Activated T-helper 1 cell treated with anti-CD3 and anti-CD28 coated beads, Interleukin-12 subunit alpha, Interleukin-12 subunit beta, Interleukin-2, Interleukin-4 antibody, amounts not matched to agents 30 ng/mL and 10 ng/mL and 1 ng/mL, durations not matched to agents 14 hours and 24 hours and 36 hours (primary cell): Measurements from ENCODE around the gene CRYL1. TPM values are rescaled to one million over a fixed set of nuclear protein-coding genes. Genes with fewer than 3 reads are reported as not detected.

Source experiments
- DNase-seq: peaks from one replicate; pipeline ENCODE4 v3.0.0; 2021; ENCODE audit warnings: low spot score
- H3K27ac Mint-ChIP-seq: one replicate; pipeline ENCODE4 v1.8.0; 2021; ENCODE audit warnings: mild to moderate bottlenecking, mixed read lengths
- H3K27me3 Mint-ChIP-seq: one replicate; pipeline ENCODE4 v1.8.0; 2022; ENCODE audit warnings: mild to moderate bottlenecking, moderate library complexity, mixed read lengths; ENCODE audit not compliant: insufficient read depth
- H3K36me3 Mint-ChIP-seq: one replicate; pipeline ENCODE4 v1.8.0; 2021; ENCODE audit warnings: low read depth, mixed read lengths
- H3K4me1 Mint-ChIP-seq: one replicate; pipeline ENCODE4 v1.8.0; 2021; ENCODE audit warnings: low read depth, mixed read lengths
- H3K4me3 Mint-ChIP-seq: one replicate; pipeline ENCODE4 v1.8.0; 2021; ENCODE audit warnings: mild to moderate bottlenecking, moderate library complexity, mixed read lengths
- H3K9me3 Mint-ChIP-seq: one replicate; pipeline ENCODE4 v1.8.0; 2021; ENCODE audit warnings: mixed read lengths
- intact Hi-C: fragments of 100-400 bp; cut with micrococcal nuclease; formaldehyde crosslinking; loops from one replicate; pipeline ENCODE4 v1.15.1; 2024
- total RNA-seq: library from RNA; stranded (reverse); gene quantifications from 2 replicates; pipeline ENCODE4 v1.2.3, GENCODE V29; 2022

CRYL1 gene
- total RNA-seq, 1 donor from 2014 or later: 5.6 TPM

DNA sequence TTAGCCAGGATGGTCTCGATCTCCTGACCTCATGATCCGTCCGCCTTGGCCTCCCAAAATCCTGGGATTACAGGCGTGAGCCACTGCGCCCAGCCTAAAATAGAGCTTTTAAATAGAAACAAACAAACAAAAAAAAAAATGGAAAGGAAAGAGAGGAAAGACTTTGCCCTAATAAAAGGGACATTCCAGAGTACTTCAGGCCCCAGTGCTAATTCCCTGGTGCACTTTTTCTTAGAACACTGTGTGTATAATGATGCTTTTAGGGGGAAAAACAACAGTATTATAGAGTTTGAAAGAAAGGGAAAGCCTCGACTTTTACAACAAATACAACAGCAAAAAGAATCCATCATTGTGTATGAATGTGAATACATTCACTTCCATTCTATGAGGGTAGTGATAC, 104.7 kb downstream of the CRYL1 start:
- Mint-ChIP-seq H3K27ac (peak overlapping the region; percentile 21), H3K4me3 (peak overlapping the region; percentile 51), H3K9me3 (peaks cover 17% of the 10 kb centered on the region), H3K36me3 (peaks cover 18% of the 10 kb centered on the region), H3K4me1 (peaks cover 68% of the 10 kb centered on the region), H3K27me3 (peaks cover 4% of the 10 kb centered on the region)
- intact Hi-C loops: loop anchor here (1.0 to 5.0 kb wide), 3 partner anchors 9 to 1036 kb away; partner anchors contain the start of genes IFT88 and ZDHHC20
- no peak for DNase-seq

DNA sequence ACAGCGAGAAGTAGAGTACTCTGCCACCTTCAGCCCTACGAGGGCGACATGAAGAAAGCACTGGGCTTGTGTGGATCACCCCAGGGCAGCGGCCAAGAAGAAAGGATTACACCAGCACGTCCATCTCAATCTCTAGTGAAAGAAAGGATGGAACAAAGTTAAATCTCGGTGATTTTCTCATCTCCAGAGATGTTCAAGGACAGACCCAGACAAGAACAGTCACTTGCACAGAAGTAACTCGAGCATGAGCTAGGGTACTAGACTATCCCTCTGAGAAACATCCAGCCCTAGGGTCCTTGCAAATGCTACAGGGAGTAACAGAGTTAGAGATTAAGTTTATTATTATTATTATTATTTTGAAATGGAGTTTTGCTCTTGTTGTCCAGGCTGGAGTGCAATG, 106.7 kb downstream of the CRYL1 start:
- H3K4me3 Mint-ChIP-seq: no peak overlapping the region
- intact Hi-C loops: loop anchor here (1.0 to 10.0 kb wide), 9 partner anchors 10 to 459 kb away; partner anchors contain the start of genes EEF1AKMT1 and IL17D
- no peak for DNase-seq
- peaks cover 57% of the 10 kb centered on the region for H3K4me1 Mint-ChIP-seq
- peak overlapping the region; percentile 42 for H3K27ac Mint-ChIP-seq
- H3K9me3 Mint-ChIP-seq: peaks cover 17% of the 10 kb centered on the region
- peaks cover 2% of the 10 kb centered on the region for H3K27me3 Mint-ChIP-seq
- H3K36me3 Mint-ChIP-seq: peaks cover 18% of the 10 kb centered on the region

DNA sequence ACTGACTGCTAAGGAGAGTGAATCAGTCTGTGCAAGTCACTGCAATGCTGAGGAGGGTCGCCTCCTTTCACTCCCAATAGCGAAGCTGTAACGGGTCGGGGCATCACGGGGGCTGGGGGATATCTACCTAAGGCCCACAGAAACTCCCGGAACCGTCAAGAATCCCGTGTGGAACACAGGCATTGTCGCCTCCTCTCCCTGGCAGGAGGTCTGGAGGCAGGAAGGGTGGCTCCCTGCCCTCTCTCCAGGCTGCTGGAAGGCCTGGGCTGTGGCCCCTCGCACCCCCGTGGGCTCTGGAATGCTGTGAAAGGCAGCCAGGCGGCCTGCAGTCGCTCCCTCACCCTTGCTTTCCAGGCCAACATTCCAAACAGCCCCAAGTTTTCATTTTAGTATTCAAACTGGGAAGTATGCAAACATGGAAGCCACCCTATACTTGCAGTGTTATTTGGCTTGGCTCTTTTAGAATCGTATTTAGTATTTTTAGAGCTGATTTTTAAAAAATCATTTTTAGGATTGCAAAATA, 109.4 kb downstream of the CRYL1 start:
- intact Hi-C loops: loop anchor here (10.0 kb wide), 1 partner anchor 289 kb away; the partner anchor contains the start of gene IL17D
- Mint-ChIP-seq H3K4me1 (peaks cover 59% of the 10 kb centered on the region), H3K27me3 (peaks cover 2% of the 10 kb centered on the region), H3K9me3 (peaks cover 20% of the 10 kb centered on the region), H3K36me3 (peaks cover 21% of the 10 kb centered on the region), H3K27ac (no peak overlapping the region), H3K4me3 (no peak overlapping the region)
- no peak for DNase-seq

DNA sequence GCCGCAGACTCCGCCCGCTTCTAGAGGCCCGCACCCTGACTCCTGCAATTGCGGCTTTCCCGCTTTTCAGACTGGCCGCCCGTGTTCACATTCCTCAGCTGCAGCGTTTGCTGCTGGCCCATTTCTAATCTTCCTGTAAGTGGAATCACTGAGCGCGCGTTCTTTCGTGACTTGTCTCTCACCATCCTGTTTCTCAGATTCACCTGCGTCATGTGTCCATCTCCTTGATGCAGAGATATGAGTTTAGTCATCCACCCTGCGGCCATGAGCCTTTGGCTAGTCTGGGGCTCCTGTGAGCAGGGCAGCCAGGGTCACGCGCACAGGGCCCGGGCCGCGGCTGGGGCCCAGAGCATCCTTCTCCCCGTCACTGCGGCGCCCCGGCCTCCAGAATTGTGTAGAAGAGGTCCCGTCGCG, 110.0 kb downstream of the CRYL1 start:
- intact Hi-C loops: loop anchor here (10.0 kb wide), 1 partner anchor 289 kb away; the partner anchor contains the start of gene IL17D
- Mint-ChIP-seq H3K36me3 (peaks cover 21% of the 10 kb centered on the region), H3K27me3 (peaks cover 2% of the 10 kb centered on the region), H3K4me1 (peaks cover 58% of the 10 kb centered on the region), H3K9me3 (peaks cover 20% of the 10 kb centered on the region), H3K4me3 (no peak overlapping the region), H3K27ac (no peak overlapping the region)
- no peak for DNase-seq

DNA sequence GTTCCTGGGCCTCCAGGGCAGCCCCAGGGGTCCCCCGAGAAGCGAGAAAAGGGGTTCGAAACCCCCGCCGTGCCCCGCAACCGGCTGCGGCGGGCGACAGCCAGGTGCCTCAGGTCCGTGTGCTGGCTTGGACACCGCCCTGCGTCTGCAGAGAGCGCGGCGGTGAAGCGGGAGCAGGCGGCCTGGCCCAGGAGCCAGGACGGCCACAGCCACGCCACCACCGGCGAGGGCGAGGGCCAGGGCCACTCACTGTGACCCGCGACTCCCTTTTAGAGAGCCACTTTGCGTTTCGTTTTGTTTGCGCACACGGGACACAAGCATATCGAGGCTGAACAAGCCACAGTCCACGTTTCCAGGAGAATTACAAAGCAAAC, 110.4 kb downstream of the CRYL1 start:
- no peak for DNase-seq
- Mint-ChIP-seq H3K4me3 (no peak overlapping the region), H3K36me3 (peaks cover 24% of the 10 kb centered on the region), H3K4me1 (peaks cover 54% of the 10 kb centered on the region), H3K27me3 (peaks cover 2% of the 10 kb centered on the region), H3K27ac (no peak overlapping the region), H3K9me3 (peaks cover 23% of the 10 kb centered on the region)
- intact Hi-C loops: loop anchor here (10.0 kb wide), 1 partner anchor 290 kb away; the partner anchor contains the start of gene IL17D

DNA sequence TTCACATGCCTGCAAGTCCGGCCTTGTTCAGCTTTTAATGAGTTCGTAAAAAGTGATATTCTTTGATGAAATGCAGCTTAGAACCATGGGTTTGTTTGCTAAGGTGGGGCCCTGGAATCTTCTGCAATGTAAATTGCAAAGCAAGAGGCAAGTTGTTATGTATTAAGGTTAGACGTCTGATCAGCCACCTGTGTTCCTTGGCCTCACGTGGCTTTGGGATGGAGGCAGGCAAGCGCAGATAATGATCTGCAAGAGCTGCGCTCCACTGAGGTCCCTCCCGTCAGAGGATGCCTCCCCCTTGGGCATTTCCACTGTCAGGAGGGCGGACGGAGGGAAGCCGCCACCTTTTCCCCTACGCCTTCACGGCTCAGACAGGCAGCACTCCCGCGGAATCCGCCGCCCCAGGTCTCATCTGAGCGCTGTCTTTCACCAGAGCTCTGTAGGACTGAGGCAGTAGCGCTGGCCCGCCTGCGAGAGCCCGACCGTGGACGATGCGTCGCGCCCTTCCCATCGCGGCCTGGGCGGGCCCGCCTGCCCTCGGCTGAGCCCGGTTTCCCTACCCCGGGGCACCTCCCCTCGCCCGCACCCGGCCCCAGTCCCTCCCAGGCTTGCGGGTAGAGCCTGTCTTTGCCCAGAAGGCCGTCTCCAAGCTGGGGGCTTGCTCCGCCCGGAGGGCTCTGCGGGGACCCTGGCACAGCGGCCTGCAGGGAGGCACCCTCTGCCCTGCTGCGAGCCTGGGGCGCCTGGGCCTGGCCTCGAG, 110.9 kb downstream of the CRYL1 start:
- peaks cover 24% of the 10 kb centered on the region for H3K36me3 Mint-ChIP-seq

DNA sequence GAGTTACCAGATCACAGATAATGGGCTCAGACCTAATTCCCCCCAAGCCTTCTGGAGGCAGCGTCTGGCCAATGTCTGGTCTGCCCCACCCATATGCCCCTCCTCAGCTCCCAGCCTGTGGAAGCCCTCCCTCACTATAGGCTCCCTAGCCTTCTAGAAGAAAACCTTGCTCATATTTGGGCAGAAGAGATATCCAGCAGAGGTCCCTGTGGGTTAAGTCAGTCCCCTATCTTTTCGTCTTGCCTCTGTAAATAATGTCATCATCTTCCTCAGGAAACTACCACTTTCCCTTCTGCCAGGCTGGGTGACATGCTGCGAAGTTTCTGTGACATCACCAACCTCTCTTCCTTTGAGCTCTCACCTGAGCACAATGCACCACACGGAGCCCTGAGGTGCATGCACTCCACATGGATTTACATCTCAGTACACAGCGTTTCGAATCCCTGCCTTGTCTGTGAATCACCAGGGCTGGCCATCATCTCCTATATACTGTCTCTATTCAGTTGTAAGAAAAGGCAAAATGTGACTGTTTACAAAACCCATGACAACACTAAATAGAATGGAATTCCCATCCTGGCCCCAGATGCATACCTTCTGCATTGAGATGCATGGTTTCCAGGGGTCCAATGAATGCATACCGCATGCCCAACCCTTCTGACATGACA, 112.8 kb downstream of the CRYL1 start:
- peaks cover 2% of the 10 kb centered on the region for H3K27me3 Mint-ChIP-seq
- H3K27ac Mint-ChIP-seq: peak overlapping the region; percentile 21
- peaks cover 12% of the 10 kb centered on the region for H3K9me3 Mint-ChIP-seq
- intact Hi-C loops: loop anchor here (1.0 to 10.0 kb wide), 2 partner anchors 7 to 292 kb away; partner anchors contain the start of gene IL17D
- H3K36me3 Mint-ChIP-seq: peaks cover 13% of the 10 kb centered on the region
- peak overlapping the region; percentile 24 for H3K4me3 Mint-ChIP-seq
- H3K4me1 Mint-ChIP-seq: peaks cover 31% of the 10 kb centered on the region
- DNase-seq: no peak

More for the DNA sequence above, 110.9 kb downstream of the CRYL1 start:
- DNase-seq: no peak
- no peak overlapping the region for H3K4me3 Mint-ChIP-seq
- H3K27me3 Mint-ChIP-seq: peaks cover 2% of the 10 kb centered on the region
- peaks cover 24% of the 10 kb centered on the region for H3K9me3 Mint-ChIP-seq
- intact Hi-C loops: loop anchor here (10.0 kb wide), 1 partner anchor 290 kb away; the partner anchor contains the start of gene IL17D
- peaks cover 48% of the 10 kb centered on the region for H3K4me1 Mint-ChIP-seq
- H3K27ac Mint-ChIP-seq: no peak overlapping the region

DNA sequence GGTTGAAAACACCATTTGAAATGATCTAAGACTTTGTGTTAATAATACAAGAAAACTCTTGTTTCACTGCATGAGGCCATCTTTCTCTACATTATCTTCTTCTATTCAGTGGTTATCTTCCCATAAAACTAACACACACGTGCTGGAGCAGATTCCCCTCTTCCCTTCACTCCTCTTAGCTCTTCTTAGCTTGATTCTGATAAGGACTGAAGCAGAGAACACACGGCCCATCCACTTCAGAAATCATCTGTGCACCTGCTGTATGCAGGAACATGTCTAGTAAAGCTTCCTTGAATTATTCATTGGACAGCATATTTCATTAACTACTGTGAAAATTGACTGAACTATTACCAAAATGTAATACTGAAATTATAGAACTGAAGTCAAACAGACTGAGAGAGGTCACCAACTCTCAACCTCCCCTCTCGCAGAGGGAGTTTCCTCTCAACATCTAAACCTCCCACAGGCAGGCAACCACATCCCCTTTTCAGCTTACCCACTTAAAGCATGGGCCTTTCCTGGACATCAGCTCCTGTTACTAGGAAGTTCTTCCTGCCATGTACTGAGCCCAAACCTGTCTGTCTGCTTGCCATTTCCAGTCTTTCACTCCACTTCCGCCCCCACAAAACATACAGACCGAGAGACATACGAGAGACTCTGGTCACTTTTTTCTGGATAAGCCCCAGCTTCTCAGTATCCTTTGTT, 113.9 kb downstream of the CRYL1 start:
- peak; percentile 46 for DNase-seq
- intact Hi-C loops: loop anchor here (1.0 to 10.0 kb wide), 2 partner anchors 9 to 293 kb away; partner anchors contain the start of gene IL17D
- Mint-ChIP-seq H3K9me3 (peaks cover 7% of the 10 kb centered on the region), H3K36me3 (peaks cover 9% of the 10 kb centered on the region), H3K27me3 (peaks cover 4% of the 10 kb centered on the region), H3K27ac (peak overlapping the region; percentile 90), H3K4me1 (peaks cover 33% of the 10 kb centered on the region), H3K4me3 (peak overlapping the region; percentile 61)

DNA sequence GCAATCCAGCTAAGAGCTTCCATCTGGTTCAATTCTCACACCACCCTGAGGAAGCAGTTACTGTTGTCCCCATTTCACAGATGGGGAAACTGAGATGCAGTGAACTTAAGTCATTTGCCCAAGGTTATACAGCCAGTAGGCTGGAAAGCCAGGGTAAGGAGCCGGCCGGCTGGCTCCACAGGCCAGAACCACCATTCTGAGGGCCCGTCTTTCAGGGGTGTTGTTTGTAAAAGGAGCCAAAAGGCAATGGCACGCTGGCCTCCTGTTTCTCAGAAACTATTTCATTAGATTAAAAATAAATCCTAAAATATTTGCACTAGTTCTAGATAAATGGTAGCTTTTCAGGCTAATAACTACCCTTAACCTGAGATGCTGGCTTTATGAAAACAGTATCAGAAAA, 114.9 kb downstream of the CRYL1 start:
- Mint-ChIP-seq H3K4me1 (peaks cover 33% of the 10 kb centered on the region), H3K36me3 (peaks cover 9% of the 10 kb centered on the region), H3K27me3 (peaks cover 4% of the 10 kb centered on the region), H3K9me3 (peaks cover 7% of the 10 kb centered on the region), H3K4me3 (no peak overlapping the region), H3K27ac (peak overlapping the region; percentile 15)
- intact Hi-C loops: loop anchor here (10.0 kb wide), 1 partner anchor 294 kb away; the partner anchor contains the start of gene IL17D
- no peak for DNase-seq

DNA sequence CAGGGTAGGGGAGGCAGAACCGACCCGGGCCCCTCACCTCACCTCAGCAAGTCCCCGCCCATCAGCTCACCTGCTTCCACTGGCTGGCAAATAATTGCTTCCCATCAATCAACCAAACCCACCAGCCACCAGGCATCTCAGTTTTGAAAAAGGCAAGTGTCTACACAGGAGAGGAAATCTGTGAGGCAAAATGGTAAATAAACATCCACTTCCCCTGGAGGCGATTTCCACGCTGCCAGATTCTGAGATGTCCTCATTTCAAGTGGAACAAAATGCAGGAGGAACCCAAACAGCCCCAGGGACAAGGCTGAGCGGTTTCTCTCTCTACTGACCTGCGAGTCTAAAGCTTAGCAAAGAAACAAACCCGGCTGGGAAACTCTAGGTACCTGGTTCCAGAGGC, 117.5 kb downstream of the CRYL1 start:
- Mint-ChIP-seq H3K27ac (no peak overlapping the region), H3K4me1 (peaks cover 31% of the 10 kb centered on the region)

DNA sequence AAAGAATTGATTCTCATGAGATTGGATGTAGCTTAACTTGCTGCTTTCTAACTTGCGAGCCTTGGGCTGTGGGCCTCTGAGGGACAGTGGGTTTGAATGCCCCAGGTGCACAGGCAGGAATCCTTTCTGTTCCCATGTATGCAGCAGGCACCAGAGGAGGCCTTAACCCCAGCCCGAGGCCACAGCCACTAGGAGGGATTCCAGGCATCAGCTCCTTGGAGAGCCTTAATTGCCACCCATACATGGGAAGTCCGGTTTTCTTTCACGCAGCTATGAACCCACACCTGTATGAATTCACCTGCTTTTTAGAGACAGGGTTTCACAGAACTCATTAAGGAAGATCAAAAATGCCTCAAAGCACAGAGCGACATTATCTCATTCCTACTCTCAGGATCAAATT, 117.9 kb downstream of the CRYL1 start:
- H3K36me3 Mint-ChIP-seq: peaks cover 9% of the 10 kb centered on the region
- H3K27ac Mint-ChIP-seq: no peak overlapping the region
- intact Hi-C loops: no loop called here
- peaks cover 29% of the 10 kb centered on the region for H3K4me1 Mint-ChIP-seq
- DNase-seq: no peak
- peaks cover 4% of the 10 kb centered on the region for H3K9me3 Mint-ChIP-seq
- H3K4me3 Mint-ChIP-seq: no peak overlapping the region
- peaks cover 4% of the 10 kb centered on the region for H3K27me3 Mint-ChIP-seq

More for the DNA sequence above, 117.5 kb downstream of the CRYL1 start:
- Mint-ChIP-seq H3K4me3 (no peak overlapping the region), H3K9me3 (peaks cover 7% of the 10 kb centered on the region), H3K36me3 (peaks cover 9% of the 10 kb centered on the region), H3K27me3 (peaks cover 4% of the 10 kb centered on the region)
- no peak for DNase-seq
- intact Hi-C loops: no loop called here

DNA sequence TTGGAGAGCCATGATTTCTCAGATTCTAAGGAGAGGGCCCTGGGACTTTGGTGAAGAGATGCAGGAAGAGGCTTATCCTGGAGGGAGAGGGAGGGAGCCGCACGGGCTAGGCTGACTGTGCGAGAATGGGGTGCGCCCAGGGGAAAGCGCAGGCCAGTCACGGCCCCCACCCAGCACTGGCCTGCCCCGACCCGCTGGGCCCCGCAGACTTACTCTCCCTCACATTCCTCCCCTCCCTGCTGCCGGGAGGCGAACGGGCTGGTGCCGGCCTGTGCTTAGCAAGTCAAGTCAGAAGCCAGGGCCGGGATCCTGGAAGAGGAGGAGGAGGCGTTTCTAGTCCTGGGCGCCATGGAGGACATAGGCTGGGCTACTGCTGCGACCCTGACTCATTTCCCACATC, 120.0 kb downstream of the CRYL1 start:
- DNase-seq: no peak
- intact Hi-C loops: no loop called here
- peaks cover 26% of the 10 kb centered on the region for H3K4me1 Mint-ChIP-seq
- H3K27me3 Mint-ChIP-seq: peaks cover 4% of the 10 kb centered on the region
- H3K27ac Mint-ChIP-seq: no peak overlapping the region
- H3K36me3 Mint-ChIP-seq: peaks cover 6% of the 10 kb centered on the region
- peaks cover 4% of the 10 kb centered on the region for H3K9me3 Mint-ChIP-seq
- no peak overlapping the region for H3K4me3 Mint-ChIP-seq
